GM23248 (cell line): ENCODE results near the gene PTK7. TPM values are rescaled to one million over a fixed set of nuclear protein-coding genes. Genes with fewer than 3 reads are reported as not detected.

Experiments
- DNase-seq: peaks from one replicate; pipeline ENCODE4 v3.0.0-alpha.2; 2015
- H2AFZ ChIP-seq: fragments of 200-600 bp; sonication (generic); 2 replicates; pipeline ENCODE4 v1.6.1; 2016; ENCODE audit warnings: antibody characterized with exemption
- H3F3A ChIP-seq: fragments of 200-600 bp; sonication (generic); 2 replicates; pipeline ENCODE4 v1.6.1; 2016; ENCODE audit warnings: mild to moderate bottlenecking, antibody characterized with exemption, mixed run types; ENCODE audit not compliant: insufficient read depth
- H3K27ac ChIP-seq: fragments of 200-600 bp; sonication (generic); 2 replicates; pipeline ENCODE4 v1.5.1; 2016; ENCODE audit warnings: mild to moderate bottlenecking
- H3K27me3 ChIP-seq: fragments of 200-600 bp; sonication (generic); replicated peaks from 2 replicates; pipeline ENCODE4 v1.6.1; 2016; ENCODE audit warnings: mild to moderate bottlenecking; ENCODE audit not compliant: insufficient read depth
- H3K36me3 ChIP-seq: fragments of 200-600 bp; sonication (generic); 2 replicates; pipeline ENCODE4 v1.6.1; 2016; ENCODE audit warnings: low read depth, mild to moderate bottlenecking
- H3K4me1 ChIP-seq: fragments of 200-600 bp; sonication (generic); 2 replicates; pipeline ENCODE4 v1.6.1; 2016; ENCODE audit warnings: mild to moderate bottlenecking; ENCODE audit not compliant: insufficient read depth
- H3K4me2 ChIP-seq: fragments of 200-600 bp; sonication (generic); one replicate; pipeline ENCODE4 v1.6.1; 2016; ENCODE audit warnings: mild to moderate bottlenecking; ENCODE audit not compliant: unreplicated experiment
- H3K4me3 ChIP-seq: fragments of 200-600 bp; sonication (generic); 2 replicates; pipeline ENCODE4 v1.5.1; 2016; ENCODE audit warnings: mild to moderate bottlenecking
- H3K79me2 ChIP-seq: fragments of 200-600 bp; sonication (generic); 2 replicates; pipeline ENCODE4 v1.6.1; 2016; ENCODE audit warnings: mild to moderate bottlenecking; ENCODE audit not compliant: insufficient read depth
- H3K9ac ChIP-seq: fragments of 200-600 bp; sonication (generic); 2 replicates; pipeline ENCODE4 v1.6.1; 2016; ENCODE audit warnings: mild to moderate bottlenecking
- H3K9me2 ChIP-seq: fragments of 200-600 bp; sonication (generic); 2 replicates; pipeline ENCODE4 v1.6.1; 2016; ENCODE audit warnings: mixed run types, mild to moderate bottlenecking, moderate library complexity; ENCODE audit not compliant: insufficient read depth
- H3K9me3 ChIP-seq: fragments of 200-600 bp; sonication (generic); one replicate; pipeline ENCODE4 v1.6.1; 2017; ENCODE audit warnings: low read depth
- H4K20me1 ChIP-seq: fragments of 200-600 bp; sonication (generic); 2 replicates; pipeline ENCODE4 v1.6.0; 2016; ENCODE audit not compliant: insufficient read depth
- EZH2 ChIP-seq: fragments of 200-600 bp; sonication (generic); IDR thresholded peaks from 2 replicates; pipeline ENCODE4 v1.6.1; 2018; ENCODE audit warnings: antibody characterized with exemption, mild to moderate bottlenecking; ENCODE audit not compliant: insufficient read depth, poor library complexity, severe bottlenecking
- EZH2phosphoT487 ChIP-seq: fragments of 200-600 bp; sonication (generic); IDR thresholded peaks from 2 replicates; pipeline ENCODE4 v1.6.1; 2018; ENCODE audit warnings: antibody characterized with exemption, moderate library complexity, mild to moderate bottlenecking, low read depth; ENCODE audit not compliant: insufficient read depth
- WGBS, 2 experiments: methylation state at CpG; one replicate each; pipeline ENCODE4 v1.1.6; 2015 to 2017; ENCODE audit warnings: low lambda C conversion rate in 2 of 2, low coverage in 1 of 2; ENCODE audit errors: missing lambda C conversion rate in 2 of 2; 5-methylcytosine and 5-hydroxymethylcytosine counted together
- in situ Hi-C: fragments of 300-500 bp; cut with MboI; formaldehyde crosslinking; loops from 2 replicates; pipeline ENCODE4 v1.15.0; 2020
- polyA plus RNA-seq: library from polyadenylated mRNA; unstranded; fragments of >200 nt; fragmentation: Nextera tagmentation; extraction: Ambion mirVana; gene quantifications from 2 replicates; pipeline ENCODE4 v1.2.1, GENCODE V29; 2016
- total RNA-seq: library from RNA; depleted of rRNA; stranded (reverse); fragments of >200 nt; shearing (Covaris generic); gene quantifications from 2 replicates; pipeline ENCODE4 v1.2.3, GENCODE V29; 2014

Gene PTK7
- total and polyA plus RNA-seq, 2 experiments from 2014 or later = 110 to 146 TPM

DNA sequence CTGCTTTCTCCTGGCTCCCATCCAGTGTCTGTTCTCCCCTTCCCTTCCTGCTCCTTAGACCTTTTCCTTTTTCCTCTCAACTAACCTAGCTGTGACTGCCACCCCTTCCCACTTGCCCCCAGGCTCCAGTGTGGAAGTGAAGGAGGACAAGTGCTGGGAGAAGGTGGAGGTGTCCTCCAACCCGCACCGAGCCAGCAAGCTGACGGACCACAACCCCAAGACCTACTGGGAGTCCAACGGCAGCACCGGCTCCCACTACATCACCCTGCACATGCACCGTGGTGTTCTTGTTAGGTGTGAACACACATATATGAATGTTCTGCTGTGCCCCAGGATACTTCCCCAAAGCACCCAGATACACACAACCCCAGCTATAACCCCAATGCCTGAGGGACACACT lies 124.4 kb downstream of the PTK7 start:
- H3K4me1 ChIP-seq = no peaks in the 10 kb centered on the region
- no peak for DNase-seq
- no peaks in the 10 kb centered on the region for H3K27me3 ChIP-seq
- H3K9ac ChIP-seq = no peak overlapping the region
- no peak overlapping the region for H3K4me3 ChIP-seq
- 93 to 95% methylated on average over 6 of the region's 6 CpGs for WGBS, 2 experiments
- H4K20me1 ChIP-seq = no peaks in the 10 kb centered on the region
- peaks cover 6% of the 10 kb centered on the region; the same call in 1 of the 2 replicates for H3K36me3 ChIP-seq
- H3F3A ChIP-seq = no peaks in the 10 kb centered on the region
- H3K79me2 ChIP-seq = no peaks in the 10 kb centered on the region
- no peaks in the 10 kb centered on the region for H3K9me3 ChIP-seq
- H2AFZ ChIP-seq = no peak overlapping the region
- no peaks in the 10 kb centered on the region for H3K9me2 ChIP-seq
- TF ChIP-seq EZH2phosphoT487 (no peak), EZH2 (no peak)
- in situ Hi-C loops = no loop called here
- H3K27ac ChIP-seq = no peak overlapping the region
- H3K4me2 ChIP-seq = no peak overlapping the region

DNA sequence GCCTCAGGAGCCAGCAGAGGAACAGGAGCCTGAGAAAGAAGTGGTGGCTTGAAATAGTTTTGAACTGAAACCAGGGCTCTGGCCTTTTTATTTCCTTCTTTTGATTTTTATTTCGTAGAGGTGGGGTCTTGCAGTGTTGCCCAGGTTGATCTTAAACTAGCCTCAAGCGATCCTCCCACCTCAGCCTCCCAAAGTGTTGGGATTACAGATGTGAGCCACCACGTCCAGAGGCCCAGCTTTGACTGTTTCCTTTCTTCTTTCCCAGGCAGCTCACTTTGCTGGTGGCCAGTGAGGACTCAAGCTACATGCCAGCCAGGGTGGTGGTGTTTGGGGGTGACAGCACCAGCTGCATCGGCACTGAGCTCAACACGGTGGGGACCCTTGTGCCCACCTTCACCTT lies 126.3 kb downstream of the PTK7 start:
- Histone ChIP-seq H3K4me2 (no peak overlapping the region), H3K4me3 (no peak overlapping the region), H3K79me2 (no peaks in the 10 kb centered on the region), H4K20me1 (no peaks in the 10 kb centered on the region), H3K4me1 (no peaks in the 10 kb centered on the region), H3K9me2 (no peaks in the 10 kb centered on the region), H2AFZ (no peak overlapping the region), H3F3A (no peaks in the 10 kb centered on the region), H3K9me3 (no peaks in the 10 kb centered on the region), H3K27me3 (no peaks in the 10 kb centered on the region), H3K9ac (no peak overlapping the region), H3K27ac (no peak overlapping the region), H3K36me3 (peaks cover 3% of the 10 kb centered on the region; the same call in 1 of the 2 replicates)
- 64 to 78% methylated on average over 5 of the region's 5 CpGs for WGBS, 2 experiments
- TF ChIP-seq EZH2 (no peak), EZH2phosphoT487 (no peak)
- in situ Hi-C loops = no loop called here
- DNase-seq = no peak

DNA sequence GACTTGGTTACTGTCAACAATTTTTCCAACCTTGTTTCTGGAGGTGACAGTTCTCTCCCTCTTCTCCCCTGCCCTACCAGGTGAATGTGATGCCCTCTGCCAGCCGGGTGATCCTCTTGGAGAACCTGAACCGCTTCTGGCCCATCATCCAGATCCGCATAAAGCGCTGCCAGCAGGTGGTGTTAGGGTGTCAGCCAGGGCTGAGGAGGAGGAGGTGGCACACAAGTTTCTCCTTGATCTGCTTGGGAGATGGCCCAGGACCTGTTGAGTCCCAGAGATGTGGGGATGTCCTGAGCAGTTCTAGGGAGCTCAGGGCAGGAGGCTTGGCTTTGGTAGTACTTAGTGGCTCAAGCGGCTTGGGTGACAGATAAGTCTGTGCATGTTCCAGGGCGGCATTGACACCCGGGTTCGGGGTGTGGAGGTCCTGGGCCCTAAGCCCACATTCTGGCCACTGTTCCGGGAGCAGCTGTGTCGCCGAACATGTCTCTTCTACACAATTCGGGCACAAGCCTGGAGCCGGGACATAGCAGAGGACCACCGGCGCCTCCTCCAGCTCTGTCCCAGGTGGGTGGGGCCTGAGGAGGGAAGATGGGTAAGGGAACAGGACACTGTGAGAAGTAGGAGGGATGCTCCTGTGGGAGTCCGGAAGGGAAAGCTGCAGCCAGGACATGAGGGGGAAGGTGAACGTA lies 127.1 kb downstream of the PTK7 start:
- in situ Hi-C loops = no loop called here
- no peak overlapping the region for H2AFZ ChIP-seq

DNA sequence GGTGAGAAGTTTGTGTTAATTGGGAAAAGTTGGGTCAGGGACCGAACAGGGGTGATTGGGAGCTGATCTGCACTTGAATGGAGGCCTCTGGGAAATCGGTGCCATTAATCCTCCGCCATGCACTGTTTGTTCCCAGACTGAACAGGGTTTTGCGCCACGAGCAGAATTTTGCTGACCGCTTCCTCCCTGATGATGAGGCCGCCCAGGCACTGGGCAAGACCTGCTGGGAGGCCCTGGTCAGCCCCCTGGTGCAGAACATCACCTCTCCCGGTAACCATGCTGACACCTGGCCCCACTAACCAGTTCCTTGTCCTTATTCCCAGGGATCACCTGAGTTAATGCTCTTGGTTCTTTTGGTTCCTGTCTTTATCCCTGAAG lies 127.6 kb downstream of the PTK7 start:
- in situ Hi-C loops = no loop called here
- no peaks in the 10 kb centered on the region for H4K20me1 ChIP-seq
- H3K79me2 ChIP-seq = no peaks in the 10 kb centered on the region
- no peaks in the 10 kb centered on the region for H3K27me3 ChIP-seq
- no peak overlapping the region for H3K4me3 ChIP-seq
- WGBS, 2 experiments = 95 to 99% methylated on average over 8 of the region's 8 CpGs
- H3K9ac ChIP-seq = no peak overlapping the region
- no peaks in the 10 kb centered on the region for H3K9me3 ChIP-seq
- DNase-seq = no peak
- no peak for TF ChIP-seq EZH2
- TF ChIP-seq EZH2phosphoT487 = no peak
- H3K4me2 ChIP-seq = no peak overlapping the region
- H2AFZ ChIP-seq = no peak overlapping the region
- no peak overlapping the region for H3K27ac ChIP-seq
- no peaks in the 10 kb centered on the region for H3F3A ChIP-seq
- H3K9me2 ChIP-seq = no peaks in the 10 kb centered on the region
- H3K4me1 ChIP-seq = no peaks in the 10 kb centered on the region
- peaks cover 3% of the 10 kb centered on the region; the same call in 1 of the 2 replicates for H3K36me3 ChIP-seq

More for the DNA sequence above, 127.1 kb downstream of the PTK7 start:
- Histone ChIP-seq H3K4me1 (no peaks in the 10 kb centered on the region), H3K9me2 (no peaks in the 10 kb centered on the region), H4K20me1 (no peaks in the 10 kb centered on the region), H3K9ac (no peak overlapping the region), H3K4me2 (no peak overlapping the region), H3K27me3 (no peaks in the 10 kb centered on the region), H3K4me3 (no peak overlapping the region), H3K27ac (no peak overlapping the region), H3K9me3 (no peaks in the 10 kb centered on the region), H3K79me2 (no peaks in the 10 kb centered on the region), H3F3A (no peaks in the 10 kb centered on the region), H3K36me3 (peaks cover 3% of the 10 kb centered on the region; the same call in 1 of the 2 replicates)
- TF ChIP-seq EZH2 = no peak
- TF ChIP-seq EZH2phosphoT487 = no peak
- WGBS, 2 experiments = 82 to 85% methylated on average over 17 of the region's 17 CpGs
- no peak for DNase-seq
